Endodermal cell (in vitro differentiated cells): ENCODE data around the gene AK8. TPM values are rescaled to one million over a fixed set of nuclear protein-coding genes. Genes with fewer than 3 reads are reported as not detected.

Experiments
- DNase-seq: peaks from one replicate; pipeline ENCODE4 v3.0.0-alpha.2; 2017
- H3K27ac ChIP-seq: 2 replicates; pipeline ENCODE4 v1.5.1; 2013; ENCODE audit warnings: mild to moderate bottlenecking, low read depth, low read length, moderate library complexity
- H3K27me3 ChIP-seq: 2 replicates; pipeline ENCODE4 v1.6.1; 2013; ENCODE audit warnings: mild to moderate bottlenecking, low read length, moderate library complexity; ENCODE audit not compliant: insufficient read depth, control insufficient read depth, poor library complexity, severe bottlenecking
- H3K36me3 ChIP-seq: 2 replicates; pipeline ENCODE4 v1.7.0; 2013; ENCODE audit warnings: mild to moderate bottlenecking, low read length, moderate library complexity; ENCODE audit not compliant: control insufficient read depth, insufficient read depth
- H3K4me1 ChIP-seq: one replicate; pipeline ENCODE4 v1.7.0; 2013; ENCODE audit warnings: low read length; ENCODE audit not compliant: control insufficient read depth, insufficient read depth
- H3K4me3 ChIP-seq: 2 replicates; pipeline ENCODE4 v1.5.1; 2013; ENCODE audit warnings: mild to moderate bottlenecking, low read length, moderate library complexity
- H3K9ac ChIP-seq: 2 replicates; pipeline ENCODE4 v1.6.1; 2013; ENCODE audit warnings: mild to moderate bottlenecking, low read length, moderate library complexity; ENCODE audit not compliant: poor library complexity, severe bottlenecking; ENCODE audit errors: extremely low read depth
- H3K9me3 ChIP-seq: 2 replicates; pipeline ENCODE4 v1.6.1; 2013; ENCODE audit warnings: mild to moderate bottlenecking, low read length, moderate library complexity; ENCODE audit not compliant: control insufficient read depth
- H3K27ac Mint-ChIP-seq: 2 replicates; pipeline ENCODE4 v1.8.0; 2020; ENCODE audit warnings: mixed read lengths
- H3K27me3 Mint-ChIP-seq: 2 replicates; pipeline ENCODE4 v1.8.0; 2021; ENCODE audit warnings: mild to moderate bottlenecking, mixed read lengths; ENCODE audit not compliant: insufficient read depth
- H3K36me3 Mint-ChIP-seq: 2 replicates; pipeline ENCODE4 v1.8.0; 2020; ENCODE audit warnings: low read depth, mixed read lengths
- H3K4me1 Mint-ChIP-seq: 2 replicates; pipeline ENCODE4 v1.8.0; 2020; ENCODE audit warnings: mixed read lengths
- H3K4me3 Mint-ChIP-seq: 2 replicates; pipeline ENCODE4 v1.8.0; 2020; ENCODE audit warnings: mild to moderate bottlenecking, moderate library complexity, mixed read lengths
- H3K9me3 Mint-ChIP-seq: 2 replicates; pipeline ENCODE4 v1.8.0; 2020; ENCODE audit warnings: mild to moderate bottlenecking, mixed read lengths
- CTCF ChIP-seq: fragments of 200-600 bp; sonication (generic); conservative IDR thresholded peaks from 2 replicates; pipeline ENCODE4 v1.5.0; 2021; ENCODE audit warnings: antibody characterized with exemption, mild to moderate bottlenecking
- WGBS, 2 experiments: methylation state at CpG; one replicate each; pipeline versions ENCODE4 v1.1.5 to v1.1.7; 2013; ENCODE audit warnings: missing lambda C conversion rate in 2 of 2, mixed read lengths in 1 of 2; ENCODE audit not compliant: insufficient coverage in 1 of 2, insufficient read length in 1 of 2; 5-methylcytosine and 5-hydroxymethylcytosine counted together
- total RNA-seq, 2 donors: library from RNA; stranded (reverse); fragmentation: NEBNext Ultra II Directional in 1 of 2; extraction: Animal tissue kit (Norgen Biotek cat#: 25700) in 1 of 2; gene quantifications; 2 replicates in 1 of 2; 3 replicates in 1 of 2; pipeline ENCODE4 v1.2.1, GENCODE V29; 2021

AK8 gene
- total RNA-seq, 2 donors from 2014 or later: 1.3 to 2.6 TPM

- H3K9ac ChIP-seq: no peak overlapping the region
- Mint-ChIP-seq H3K27me3 (no peaks in the 10 kb centered on the region), H3K4me3 (no peak overlapping the region), H3K9me3 (no peaks in the 10 kb centered on the region), H3K36me3 (no peaks in the 10 kb centered on the region), H3K4me1 (peaks cover 3% of the 10 kb centered on the region), H3K27ac (no peak overlapping the region)
- WGBS, 2 experiments: 88 to 91% methylated on average over 8 to 12 of the region's 12 CpGs
- H3K27me3 ChIP-seq: no peaks in the 10 kb centered on the region
- H3K36me3 ChIP-seq: no peaks in the 10 kb centered on the region
- no peak overlapping the region for H3K4me3 ChIP-seq
- no peak for DNase-seq
- H3K9me3 ChIP-seq: no peaks in the 10 kb centered on the region
- TF ChIP-seq CTCF: no peak
- no peaks in the 10 kb centered on the region for H3K4me1 ChIP-seq
- no peak overlapping the region for H3K27ac ChIP-seq
Observed at GRCh38 chr9:132846109-132846917, 31.8 kb downstream of the AK8 start.

- Histone ChIP-seq H3K27ac (no peak overlapping the region), H3K36me3 (no peaks in the 10 kb centered on the region), H3K4me3 (no peak overlapping the region), H3K9me3 (no peaks in the 10 kb centered on the region), H3K9ac (no peak overlapping the region), H3K27me3 (no peaks in the 10 kb centered on the region), H3K4me1 (no peaks in the 10 kb centered on the region)
- 88 to 91% methylated on average over 5 of the region's 5 CpGs for WGBS, 2 experiments
- Mint-ChIP-seq H3K9me3 (no peaks in the 10 kb centered on the region), H3K27ac (no peak overlapping the region), H3K4me1 (peaks cover 3% of the 10 kb centered on the region), H3K27me3 (no peaks in the 10 kb centered on the region), H3K4me3 (no peak overlapping the region), H3K36me3 (no peaks in the 10 kb centered on the region)
- TF ChIP-seq CTCF: no peak
- DNase-seq: no peak
Observed at GRCh38 chr9:132842124-132843044, 35.7 kb downstream of the AK8 start.

- H3K27me3 Mint-ChIP-seq: no peaks in the 10 kb centered on the region
- H3K9me3 Mint-ChIP-seq: no peaks in the 10 kb centered on the region
- no peak for TF ChIP-seq CTCF
- H3K9ac ChIP-seq: no peak overlapping the region
- H3K27ac ChIP-seq: no peak overlapping the region
- 91 to 92% methylated on average over 12 to 13 of the region's 13 CpGs for WGBS, 2 experiments
- H3K27ac Mint-ChIP-seq: no peak overlapping the region
- no peak overlapping the region for H3K4me3 Mint-ChIP-seq
- no peak for DNase-seq
- no peaks in the 10 kb centered on the region for H3K36me3 ChIP-seq
- no peaks in the 10 kb centered on the region for H3K27me3 ChIP-seq
- no peak overlapping the region for H3K4me3 ChIP-seq
- peaks cover 3% of the 10 kb centered on the region for H3K4me1 Mint-ChIP-seq
- no peaks in the 10 kb centered on the region for H3K4me1 ChIP-seq
- H3K36me3 Mint-ChIP-seq: no peaks in the 10 kb centered on the region
- no peaks in the 10 kb centered on the region for H3K9me3 ChIP-seq
Observed at GRCh38 chr9:132840980-132841379, 37.1 kb downstream of the AK8 start.
